Mucosa of gallbladder (tissue), 1 donor: ENCODE data around the gene KRTAP25-1. TPM values are rescaled to one million over a fixed set of nuclear protein-coding genes. Genes with fewer than 3 reads are reported as not detected.

ENCODE experiments used
- DNase-seq: peaks from one replicate; pipeline ENCODE4 v3.0.0-alpha.2; 2020; ENCODE audit warnings: low spot score
- total RNA-seq: library from RNA; stranded (reverse); gene quantifications from one replicate; pipeline ENCODE4 v1.2.1, GENCODE V29; 2021
- donor health status: DM: no; HTN: no; CAD: no.

KRTAP25-1 gene
- total RNA-seq = not detected

DNA sequence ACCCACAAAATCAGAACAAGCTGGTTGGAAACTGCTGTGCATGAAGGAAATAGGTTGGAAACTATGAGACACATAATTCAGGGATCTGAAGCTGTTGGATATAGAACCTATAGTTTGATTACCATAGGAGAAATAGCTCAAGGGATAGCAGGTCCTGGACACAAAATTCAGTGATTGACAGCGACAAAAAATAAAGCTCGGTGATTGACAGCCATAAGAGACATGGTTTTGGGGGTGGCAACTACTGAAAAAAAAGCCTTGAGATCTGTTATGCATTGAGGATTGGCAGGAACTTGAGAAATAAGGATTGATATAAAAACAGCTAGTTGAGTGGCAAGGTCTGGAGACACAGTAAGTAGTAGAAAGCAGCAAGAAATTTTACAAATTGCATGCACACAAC, at the start of gene KRTAP25-1:
Gene KRTAP25-1, minus strand, starts transcription at position 300 of the 400 bp plus-strand sequence. Its CDS starts 24 bp downstream, at position 276.
- no peak for DNase-seq

DNA sequence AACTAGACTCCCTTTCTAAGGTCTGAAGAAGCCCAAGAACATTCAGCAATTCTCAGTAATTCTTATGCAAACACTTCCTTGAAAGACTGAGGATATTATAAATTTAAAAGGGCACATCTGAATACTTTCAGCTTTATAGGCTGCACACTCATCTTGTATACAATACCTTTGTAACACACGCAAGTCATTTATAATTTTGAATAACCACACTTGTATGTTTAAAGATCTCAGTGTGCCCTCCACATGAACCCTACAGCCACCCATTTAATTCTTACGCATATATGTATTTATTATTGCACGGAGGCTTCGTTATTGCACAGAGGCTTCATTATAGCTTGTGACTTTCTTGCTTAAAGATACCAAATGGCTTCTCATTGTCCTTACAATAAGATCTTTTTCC, 49.4 kb upstream of the KRTAP25-1 start:
- no peak for DNase-seq

- no peak for DNase-seq
Measured at GRCh38 chr21:30337772-30338171, 48.5 kb upstream of the KRTAP25-1 start.

- DNase-seq = no peak
Measured at GRCh38 chr21:30337276-30337744, 48.0 kb upstream of the KRTAP25-1 start, which contains the start of gene KRTAP27-1. Gene KRTAP27-1 (minus strand): TSS chr21:30337694. CDS start chr21:30337668, 26 bp downstream.

GRCh38 chr21:30336596-30336995, 47.3 kb upstream of the KRTAP25-1 start:
- DNase-seq = no peak

DNA sequence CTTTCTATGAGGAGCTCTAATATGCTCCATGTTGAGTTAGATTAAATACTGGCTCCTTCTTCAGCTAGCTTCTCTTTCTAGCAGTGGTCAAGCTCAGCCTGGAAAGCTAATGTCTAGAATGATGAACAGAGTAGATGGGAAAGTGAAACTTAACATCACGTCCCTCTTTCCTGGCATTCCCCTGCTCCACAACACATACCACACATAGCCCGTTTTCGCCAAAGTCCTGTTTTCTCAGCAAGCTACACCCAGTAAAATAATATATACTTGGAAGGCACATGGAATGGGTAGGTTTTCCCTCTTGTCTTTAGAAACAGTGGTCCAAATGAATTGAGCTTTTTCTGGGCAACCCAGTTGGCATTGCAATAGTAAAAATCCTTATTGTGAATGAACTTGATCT, 44.4 kb upstream of the KRTAP25-1 start:
- DNase-seq = no peak

DNA sequence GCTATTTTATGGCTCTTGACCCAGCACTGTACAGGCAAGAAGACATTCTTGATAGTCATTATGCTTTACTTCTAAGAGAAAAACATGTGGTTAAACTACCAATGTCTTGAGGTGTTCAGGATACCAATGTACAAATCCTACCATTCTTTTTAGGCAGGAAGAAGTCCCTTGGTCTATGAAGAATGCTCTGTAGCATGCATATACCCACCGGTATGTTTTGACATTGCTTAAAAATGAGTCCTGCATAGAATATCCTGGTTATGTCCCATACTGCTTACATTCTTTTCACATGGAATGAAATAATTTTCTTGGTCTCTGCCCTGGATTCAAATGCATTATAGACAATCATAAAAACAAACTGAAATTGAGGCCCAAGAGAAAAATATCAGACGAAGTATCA, 43.4 kb upstream of the KRTAP25-1 start:
- no peak for DNase-seq

DNA sequence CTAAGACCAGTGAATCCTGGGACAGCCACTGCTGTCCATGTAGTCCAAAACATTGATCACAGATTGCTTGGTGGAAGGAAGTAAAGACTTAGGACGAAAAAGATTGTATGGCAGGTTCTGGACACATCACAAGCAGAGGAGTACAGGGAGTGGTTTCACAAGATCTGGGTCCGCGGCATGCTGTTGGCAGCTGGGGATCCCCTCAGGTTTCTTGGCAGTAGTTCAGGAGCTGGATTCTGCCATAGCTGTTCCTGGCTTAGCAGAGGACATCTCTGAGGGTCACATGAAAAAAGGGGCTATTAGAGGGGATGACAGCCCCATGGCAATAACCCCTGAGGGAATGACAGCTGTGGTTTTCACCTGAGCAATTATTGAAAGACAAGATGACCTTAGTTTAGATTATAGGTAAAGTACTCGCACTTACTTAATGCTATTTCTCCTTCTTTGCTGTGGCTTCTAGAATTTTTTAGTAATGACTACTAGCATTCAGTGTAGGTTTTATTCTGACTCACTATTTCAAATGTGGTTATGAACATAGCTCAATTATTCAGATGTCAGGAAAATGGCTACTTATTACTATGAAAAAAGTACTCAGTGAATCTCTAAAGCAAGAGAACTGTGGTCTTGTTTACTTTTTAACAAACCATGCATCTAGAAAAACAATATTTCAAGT, 40.0 kb upstream of the KRTAP25-1 start:
- no peak for DNase-seq

GRCh38 chr21:30326390-30326789, 37.1 kb upstream of the KRTAP25-1 start:
- DNase-seq = no peak

- DNase-seq = no peak
Measured at GRCh38 chr21:30320215-30320614, 30.9 kb upstream of the KRTAP25-1 start, which contains the start of gene KRTAP26-1. Gene KRTAP26-1 (minus strand): TSS chr21:30320315. CDS start chr21:30320035, 280 bp downstream.

DNA sequence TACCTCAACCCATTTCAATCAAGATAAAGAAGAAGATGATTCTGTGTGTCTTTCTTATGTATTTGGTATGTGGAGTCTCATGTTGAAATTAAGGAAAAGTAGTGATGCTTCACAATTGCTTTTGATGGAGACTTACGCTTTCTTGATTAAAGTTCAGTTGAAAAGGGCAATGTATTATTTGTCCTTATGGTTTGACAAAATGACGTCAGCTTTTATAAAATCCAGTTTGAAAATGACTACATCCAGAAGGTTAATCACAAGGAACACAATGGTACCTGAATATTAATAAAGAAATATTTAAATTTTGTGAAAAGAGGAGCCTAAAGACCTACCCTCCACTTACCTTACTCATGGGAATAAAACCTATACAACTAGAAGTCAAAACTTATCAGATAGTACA, 26.4 kb upstream of the KRTAP25-1 start:
- DNase-seq = no peak

DNA sequence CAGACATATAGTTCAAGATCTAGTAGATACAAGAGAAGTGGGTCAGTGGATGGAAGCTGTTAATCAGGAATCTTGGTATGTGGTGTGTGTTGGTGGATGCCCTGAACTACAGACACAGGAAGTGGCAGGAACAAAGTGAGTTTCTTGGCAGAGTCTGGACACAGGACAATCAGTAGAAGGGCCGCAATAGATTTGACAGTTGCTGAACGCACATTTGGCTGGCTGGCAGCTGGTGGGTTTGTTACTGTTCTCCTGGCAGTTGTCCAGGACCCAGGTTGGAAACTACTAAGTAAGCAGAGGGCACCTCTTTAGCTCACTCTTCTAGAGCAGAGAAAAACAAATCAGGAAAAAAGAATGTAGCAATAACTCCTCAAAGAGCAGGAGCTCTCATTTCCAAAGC, 17.6 kb upstream of the KRTAP25-1 start:
- no peak for DNase-seq

GRCh38 chr21:30305136-30305535, 15.8 kb upstream of the KRTAP25-1 start:
- DNase-seq = no peak

DNA sequence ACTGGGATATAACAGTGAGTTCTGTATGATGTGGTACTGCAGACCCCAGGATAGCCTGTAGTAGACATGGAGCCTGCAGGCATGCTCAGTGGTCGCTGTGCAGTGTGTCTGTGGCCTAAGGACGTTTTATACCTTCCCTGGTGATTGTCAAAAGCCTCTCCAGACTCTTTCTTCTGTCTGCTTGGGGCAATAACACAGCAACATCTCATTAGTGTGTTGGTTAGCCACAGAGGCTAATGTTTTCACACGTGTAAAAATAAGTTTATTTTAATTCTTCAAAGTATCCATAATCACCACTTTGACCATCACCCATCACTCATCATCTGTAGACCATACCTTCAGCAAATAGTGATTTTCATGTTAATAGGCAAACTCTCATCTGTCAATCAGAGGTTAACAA, 6.5 kb downstream of the KRTAP25-1 start, which contains the start of gene KRTAP24-1:
Gene KRTAP24-1, minus strand, starts transcription at position 101 of the 400 bp plus-strand sequence. Its CDS starts 18 bp downstream, at position 83.
- no peak for DNase-seq

GRCh38 chr21:30271611-30272010, 17.7 kb downstream of the KRTAP25-1 start:
- no peak for DNase-seq

GRCh38 chr21:30271156-30271555, 18.2 kb downstream of the KRTAP25-1 start:
- no peak for DNase-seq

GRCh38 chr21:30269803-30270530, 19.3 kb downstream of the KRTAP25-1 start:
- no peak for DNase-seq

- no peak for DNase-seq
Measured at GRCh38 chr21:30268608-30269197, 20.6 kb downstream of the KRTAP25-1 start.

DNA sequence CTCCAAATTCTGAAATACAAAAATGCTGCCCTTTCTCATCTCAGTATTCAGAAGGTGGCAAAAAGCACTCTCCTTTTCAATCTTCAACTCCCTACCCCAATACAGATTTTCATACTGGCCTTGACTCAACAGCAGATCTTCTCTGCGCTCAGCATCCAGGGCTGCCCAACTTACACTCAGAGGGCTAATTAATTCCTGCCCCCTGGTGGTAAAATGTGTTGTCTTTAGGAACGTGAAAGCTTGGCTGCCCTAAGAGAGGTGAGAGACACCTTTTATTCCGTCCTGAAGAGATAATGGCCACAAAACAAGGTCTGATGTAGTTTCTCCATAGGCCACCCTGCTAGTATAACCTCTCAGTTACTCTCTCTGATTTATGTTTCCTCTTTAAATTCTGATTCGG, 31.5 kb downstream of the KRTAP25-1 start:
- peak; percentile 13 for DNase-seq

DNA sequence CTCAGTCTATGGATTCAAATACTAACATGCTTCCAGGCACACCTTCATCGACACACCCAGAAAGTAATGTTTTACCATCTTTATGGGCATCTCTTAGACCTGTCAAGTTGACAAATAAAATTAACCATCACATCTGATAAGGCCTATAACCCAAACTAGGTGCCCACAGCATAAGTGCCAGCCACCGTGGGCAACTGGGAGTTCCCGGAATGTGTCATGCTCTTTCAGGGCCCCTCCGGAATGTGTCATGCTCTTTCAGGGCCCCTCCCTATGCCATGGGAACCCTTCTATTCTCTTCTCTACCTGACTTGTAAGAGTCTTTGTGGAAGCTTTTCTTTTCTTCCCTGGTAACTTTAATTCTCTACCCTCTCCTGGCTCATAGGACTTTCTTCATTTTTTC, 33.2 kb downstream of the KRTAP25-1 start:
- DNase-seq = no peak

DNA sequence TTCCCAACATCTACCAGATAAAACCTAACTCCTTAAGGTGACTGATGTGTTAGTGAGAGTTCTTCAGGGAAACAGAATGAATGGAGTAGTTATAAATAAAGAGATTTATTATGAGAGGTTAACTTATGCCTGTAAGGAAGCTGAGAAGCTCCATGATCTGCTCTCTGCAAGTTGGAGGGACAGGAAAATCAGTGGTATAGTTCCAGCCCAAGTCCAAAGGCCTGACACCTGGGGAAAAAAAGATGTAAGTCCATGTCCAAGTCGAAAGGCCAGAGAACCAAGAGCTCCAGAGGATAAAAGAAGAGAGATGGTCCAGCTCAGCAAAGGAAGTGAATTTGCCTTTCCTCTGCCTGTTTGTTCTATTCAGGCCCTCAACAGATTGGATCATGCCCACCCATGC, 33.6 kb downstream of the KRTAP25-1 start:
- no peak for DNase-seq

DNA sequence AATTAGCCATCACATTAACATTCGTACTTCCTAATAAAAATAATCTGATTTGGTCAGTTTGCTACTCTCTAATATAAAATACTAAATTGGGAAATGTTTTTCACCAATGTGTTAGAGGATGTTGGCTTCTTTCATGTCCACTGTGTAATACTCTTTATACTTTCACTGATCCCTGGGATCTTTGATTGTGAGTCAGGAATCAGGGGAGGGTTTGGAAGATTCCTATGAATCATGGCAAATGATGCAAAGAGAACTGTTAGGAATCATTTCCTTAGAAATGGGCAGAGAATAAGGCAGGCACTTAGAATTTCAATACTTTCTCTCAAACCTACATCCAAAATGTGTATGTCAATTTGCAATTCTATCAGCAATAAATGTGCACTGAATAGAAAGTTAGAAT, 37.5 kb downstream of the KRTAP25-1 start:
- no peak for DNase-seq

- DNase-seq = no peak
Measured at GRCh38 chr21:30249936-30250335, 39.4 kb downstream of the KRTAP25-1 start.
